Endodermal cell (in vitro differentiated cells): Measurements from ENCODE around the gene NUP210. TPM values are rescaled to one million over a fixed set of nuclear protein-coding genes. Genes with fewer than 3 reads are reported as not detected.

Experiments
- DNase-seq: peaks from one replicate; pipeline ENCODE4 v3.0.0-alpha.2; 2017
- H3K27ac ChIP-seq: 2 replicates; pipeline ENCODE4 v1.5.1; 2013; ENCODE audit warnings: mild to moderate bottlenecking, low read depth, low read length, moderate library complexity
- H3K27me3 ChIP-seq: 2 replicates; pipeline ENCODE4 v1.6.1; 2013; ENCODE audit warnings: mild to moderate bottlenecking, low read length, moderate library complexity; ENCODE audit not compliant: insufficient read depth, control insufficient read depth, poor library complexity, severe bottlenecking
- H3K36me3 ChIP-seq: 2 replicates; pipeline ENCODE4 v1.7.0; 2013; ENCODE audit warnings: mild to moderate bottlenecking, low read length, moderate library complexity; ENCODE audit not compliant: control insufficient read depth, insufficient read depth
- H3K4me1 ChIP-seq: one replicate; pipeline ENCODE4 v1.7.0; 2013; ENCODE audit warnings: low read length; ENCODE audit not compliant: control insufficient read depth, insufficient read depth
- H3K4me3 ChIP-seq: 2 replicates; pipeline ENCODE4 v1.5.1; 2013; ENCODE audit warnings: mild to moderate bottlenecking, low read length, moderate library complexity
- H3K9ac ChIP-seq: 2 replicates; pipeline ENCODE4 v1.6.1; 2013; ENCODE audit warnings: mild to moderate bottlenecking, low read length, moderate library complexity; ENCODE audit not compliant: poor library complexity, severe bottlenecking; ENCODE audit errors: extremely low read depth
- H3K9me3 ChIP-seq: 2 replicates; pipeline ENCODE4 v1.6.1; 2013; ENCODE audit warnings: mild to moderate bottlenecking, low read length, moderate library complexity; ENCODE audit not compliant: control insufficient read depth
- H3K27ac Mint-ChIP-seq: 2 replicates; pipeline ENCODE4 v1.8.0; 2020; ENCODE audit warnings: mixed read lengths
- H3K27me3 Mint-ChIP-seq: 2 replicates; pipeline ENCODE4 v1.8.0; 2021; ENCODE audit warnings: mild to moderate bottlenecking, mixed read lengths; ENCODE audit not compliant: insufficient read depth
- H3K36me3 Mint-ChIP-seq: 2 replicates; pipeline ENCODE4 v1.8.0; 2020; ENCODE audit warnings: low read depth, mixed read lengths
- H3K4me1 Mint-ChIP-seq: 2 replicates; pipeline ENCODE4 v1.8.0; 2020; ENCODE audit warnings: mixed read lengths
- H3K4me3 Mint-ChIP-seq: 2 replicates; pipeline ENCODE4 v1.8.0; 2020; ENCODE audit warnings: mild to moderate bottlenecking, moderate library complexity, mixed read lengths
- H3K9me3 Mint-ChIP-seq: 2 replicates; pipeline ENCODE4 v1.8.0; 2020; ENCODE audit warnings: mild to moderate bottlenecking, mixed read lengths
- CTCF ChIP-seq: fragments of 200-600 bp; sonication (generic); conservative IDR thresholded peaks from 2 replicates; pipeline ENCODE4 v1.5.0; 2021; ENCODE audit warnings: antibody characterized with exemption, mild to moderate bottlenecking
- WGBS, 2 experiments: methylation state at CpG; one replicate each; pipeline versions ENCODE4 v1.1.5 to v1.1.7; 2013; ENCODE audit warnings: missing lambda C conversion rate in 2 of 2, mixed read lengths in 1 of 2; ENCODE audit not compliant: insufficient coverage in 1 of 2, insufficient read length in 1 of 2; 5-methylcytosine and 5-hydroxymethylcytosine counted together
- total RNA-seq, 2 donors: library from RNA; stranded (reverse); fragmentation: NEBNext Ultra II Directional in 1 of 2; extraction: Animal tissue kit (Norgen Biotek cat#: 25700) in 1 of 2; gene quantifications; 2 replicates in 1 of 2; 3 replicates in 1 of 2; pipeline ENCODE4 v1.2.1, GENCODE V29; 2021

Gene NUP210
- total RNA-seq, 2 donors from 2014 or later = 43.0 to 62.3 TPM

GRCh38 chr3:13414040-13414729 lies 5.9 kb downstream of the NUP210 start:
- Mint-ChIP-seq H3K36me3 (peaks cover under 1% of the 10 kb centered on the region), H3K4me3 (no peak overlapping the region), H3K27ac (peak overlapping the region; percentile 57), H3K4me1 (peaks cover 12% of the 10 kb centered on the region), H3K27me3 (peaks cover 8% of the 10 kb centered on the region), H3K9me3 (no peaks in the 10 kb centered on the region)
- no peak overlapping the region for H3K9ac ChIP-seq
- WGBS, 2 experiments = 89 to 98% methylated on average over 6 to 14 of the region's 14 CpGs
- H3K9me3 ChIP-seq = no peaks in the 10 kb centered on the region
- no peak overlapping the region for H3K27ac ChIP-seq
- no peak for DNase-seq
- no peak overlapping the region for H3K4me3 ChIP-seq
- no peak for TF ChIP-seq CTCF
- no peaks in the 10 kb centered on the region for H3K36me3 ChIP-seq
- H3K4me1 ChIP-seq = no peaks in the 10 kb centered on the region
- H3K27me3 ChIP-seq = peaks cover 10% of the 10 kb centered on the region

GRCh38 chr3:13411186-13411860 lies 8.8 kb downstream of the NUP210 start:
- Mint-ChIP-seq H3K4me1 (peaks cover 3% of the 10 kb centered on the region), H3K36me3 (peaks cover 6% of the 10 kb centered on the region), H3K27ac (no peak overlapping the region), H3K4me3 (no peak overlapping the region), H3K9me3 (peaks cover 9% of the 10 kb centered on the region), H3K27me3 (peaks cover 3% of the 10 kb centered on the region)
- Histone ChIP-seq H3K9ac (no peak overlapping the region), H3K4me1 (no peaks in the 10 kb centered on the region), H3K27me3 (no peaks in the 10 kb centered on the region), H3K4me3 (no peak overlapping the region), H3K9me3 (peaks cover 10% of the 10 kb centered on the region), H3K27ac (no peak overlapping the region), H3K36me3 (no peaks in the 10 kb centered on the region)
- WGBS, 2 experiments = 93 to 100% methylated on average over 3 to 6 of the region's 6 CpGs
- TF ChIP-seq CTCF = no peak
- DNase-seq = no peak

- WGBS, 2 experiments = 97 to 100% methylated on average over 1 to 2 of the region's 2 CpGs
Observed at GRCh38 chr3:13408890-13409289, 11.2 kb downstream of the NUP210 start.

More at GRCh38 chr3:13408890-13409289, 11.2 kb downstream of the NUP210 start:
- Mint-ChIP-seq H3K27me3 (peaks cover 2% of the 10 kb centered on the region), H3K4me3 (no peak overlapping the region), H3K27ac (no peak overlapping the region), H3K4me1 (no peaks in the 10 kb centered on the region), H3K36me3 (peaks cover 6% of the 10 kb centered on the region), H3K9me3 (peaks cover 9% of the 10 kb centered on the region)
- Histone ChIP-seq H3K36me3 (no peaks in the 10 kb centered on the region), H3K27ac (no peak overlapping the region), H3K4me3 (no peak overlapping the region), H3K9me3 (peaks cover 10% of the 10 kb centered on the region), H3K27me3 (no peaks in the 10 kb centered on the region), H3K4me1 (no peaks in the 10 kb centered on the region), H3K9ac (no peak overlapping the region)
- TF ChIP-seq CTCF = no peak
- DNase-seq = no peak
